ENCODE results near the gene RANBP10. TPM values are rescaled to one million over a fixed set of nuclear protein-coding genes. Genes with fewer than 3 reads are reported as not detected.

Gene RANBP10
- total and polyA plus RNA-seq, 2 of the 13 experiments (the other 11 are each of a cell fraction or from before 2014, with no cell fraction given): 9.2 to 22.7 TPM

GRCh38 chr16:67844497-67844896 is 38.1 kb upstream of the RANBP10 start:
- in situ Hi-C loops (cut with HindIII; ENCODE audit: extremely low pct_ligation_motif_present, low pct_unique_long_range_greater_than_20kb) (no loop called here), intact Hi-C loops (cut with micrococcal nuclease; ENCODE audit: unreplicated experiment) (no loop called here)
- WGBS (ENCODE audit: low lambda C conversion rate): 63% methylated on average over 4 of the region's 4 CpGs
- ChIA-PET CTCF (ENCODE audit: low intra/inter-chr PET ratio, low total read pairs) (interaction anchor here (1.4 kb wide), 1 partner anchor 21 kb away, joined by 4 read pairs; no protein-coding TSS in a partner anchor), POLR2A (interaction anchor here (1.2 to 6.2 kb wide), 9 partner anchors 10 to 282 kb away, joined by 3 to 47 read pairs (median 6); partner anchors contain the start of genes CTCF, EDC4, RANBP10 and TSNAXIP1)
- Histone ChIP-seq H3K79me2 (ENCODE audit: insufficient read depth, low read length) (peaks cover 58% of the 10 kb centered on the region), H3K9ac (ENCODE audit: insufficient read depth, low read depth, low read length) (peak overlapping the region; percentile 93; the same call in 1 of the 2 replicates), H3K27me3 (ENCODE audit: control insufficient read depth in 1 of 2, insufficient read depth in 2 of 2, low read length in 2 of 2) (no peaks in the 10 kb centered on the region; a peak in 1 of 5 replicates), H3K4me1 (ENCODE audit: insufficient read depth, low read length) (peaks cover 50% of the 10 kb centered on the region), H2AFZ (ENCODE audit: low read length) (no peak overlapping the region), H3K9me3 (ENCODE audit: low read length) (no peaks in the 10 kb centered on the region), H4K20me1 (ENCODE audit: insufficient read depth, low read length) (peaks cover 38% of the 10 kb centered on the region), H3K4me2 (ENCODE audit: low read depth, low read length) (peak overlapping the region; percentile 89), H3K36me3 (replicated peaks in 1 of 2; ENCODE audit: control insufficient read depth in 1 of 2, insufficient read depth in 2 of 2, low read length in 2 of 2) (peaks cover 0 to 4% of the 10 kb centered on the region in 2 experiments; a peak in 3 of 5 replicates), H3K27ac (ENCODE audit: extremely low read length, insufficient read depth, low read length) (peak overlapping the region; percentile 15), H3K4me3 (replicated peaks in 1 of 3; ENCODE audit: insufficient read depth in 1 of 3, low read depth in 2 of 3, low read length in 3 of 3) (peak overlapping the region in 2 of 3 experiments; percentile 19 to 92; a peak in 3 of 6 replicates)
- ATAC-seq (no peak), DNase-seq (ENCODE audit: low spot score) (no peak), FAIRE-seq (no peak)
- TF ChIP-seq TEAD3 (CRISPR knock-in tag; optimal IDR thresholded peaks at IDR 0.05; ENCODE audit: borderline replicate concordance): peak; percentile 50
- no peak for TF ChIP-seq ZFP90 (CRISPR knock-in tag; IDR thresholded peaks at IDR 0.05; ENCODE audit: borderline replicate concordance)
- peak; percentile 21 for TF ChIP-seq XRCC5 (optimal IDR thresholded peaks at IDR 0.05; ENCODE audit: low read length)
- no peak for TF ChIP-seq ZNF44 (CRISPR knock-in tag; IDR thresholded peaks at IDR 0.05)
- no peak for TF ChIP-seq MEIS2 (CRISPR knock-in tag; IDR thresholded peaks at IDR 0.05)
- no peak for TF ChIP-seq ZSCAN25 (CRISPR knock-in tag; IDR thresholded peaks at IDR 0.05)
- no peak for TF ChIP-seq ZFP1 (CRISPR knock-in tag; IDR thresholded peaks at IDR 0.05)
- TF ChIP-seq ZC3H13 (CRISPR knock-in tag; IDR thresholded peaks at IDR 0.05): 0 out of 2 replicates have a peak, but pooled peaks have one; percentile 21
- no peak for TF ChIP-seq KLF9 (CRISPR knock-in tag; IDR thresholded peaks at IDR 0.05; ENCODE audit: low read depth)
- no peak for TF ChIP-seq MLLT10 (CRISPR knock-in tag; IDR thresholded peaks at IDR 0.05)
- no peak for TF ChIP-seq FOXC1 (CRISPR knock-in tag; IDR thresholded peaks at IDR 0.05; ENCODE audit: borderline replicate concordance)
- TF ChIP-seq, protein P1, sequence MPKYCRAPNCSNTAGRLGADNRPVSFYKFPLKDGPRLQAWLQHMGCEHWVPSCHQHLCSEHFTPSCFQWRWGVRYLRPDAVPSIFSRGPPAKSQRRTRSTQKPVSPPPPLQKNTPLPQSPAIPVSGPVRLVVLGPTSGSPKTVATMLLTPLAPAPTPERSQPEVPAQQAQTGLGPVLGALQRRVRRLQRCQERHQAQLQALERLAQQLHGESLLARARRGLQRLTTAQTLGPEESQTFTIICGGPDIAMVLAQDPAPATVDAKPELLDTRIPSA (CRISPR knock-in tag; IDR thresholded peaks at IDR 0.05; ENCODE audit: borderline replicate concordance): no peak
- TF ChIP-seq TBP (CRISPR knock-in tag; IDR thresholded peaks at IDR 0.05): no peak
- no peak for TF ChIP-seq MXI1 (IDR thresholded peaks at IDR 0.05; ENCODE audit: borderline replicate concordance, low read depth, low read length)
- no peak for TF ChIP-seq ZFP36L1 (CRISPR knock-in tag; IDR thresholded peaks at IDR 0.05)
- TF ChIP-seq DPF2 (CRISPR knock-in tag; IDR thresholded peaks at IDR 0.05; ENCODE audit: borderline replicate concordance, low read depth): no peak
- TF ChIP-seq ARID2 (CRISPR knock-in tag; IDR thresholded peaks at IDR 0.05; ENCODE audit: borderline replicate concordance): no peak
- TF ChIP-seq ARID4A (CRISPR knock-in tag; IDR thresholded peaks at IDR 0.05; ENCODE audit: borderline replicate concordance): 0 out of 2 replicates have a peak, but pooled peaks have one; percentile 9
- TF ChIP-seq, protein P2, sequence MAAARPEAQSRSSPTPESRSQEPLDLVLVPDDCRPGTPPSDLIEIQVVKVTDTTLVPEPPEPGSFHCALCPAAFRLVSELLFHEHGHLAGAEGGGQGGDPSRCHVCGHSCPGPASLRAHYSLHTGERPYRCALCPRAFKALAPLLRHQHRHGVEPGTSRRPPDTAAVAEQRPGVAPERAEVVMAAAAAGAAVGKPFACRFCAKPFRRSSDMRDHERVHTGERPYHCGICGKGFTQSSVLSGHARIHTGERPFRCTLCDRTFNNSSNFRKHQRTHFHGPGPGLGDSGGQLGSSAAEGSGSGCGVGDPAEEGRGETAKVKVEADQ (CRISPR knock-in tag; IDR thresholded peaks at IDR 0.05; ENCODE audit: borderline replicate concordance): no peak
- peak; percentile 36; the same call in 1 of the 2 replicates for TF ChIP-seq THAP11 (CRISPR knock-in tag; IDR thresholded peaks at IDR 0.05)
- BruUV-seq (replicated peaks): no TSS peak

Data from HepG2 (cell line).